NCI-H2029 (cell line): Measurements from ENCODE around the gene POTEB2.
"Not testable (repeated sequence)": the region's sequence is repeated elsewhere in the genome, so short reads cannot be mapped to it uniquely, and the experiment has no call there.

Source experiments
- DNase-seq: peaks from one replicate; lab custom pipeline; 2025; lab: John Stamatoyannopoulos, UW

POTEB2 gene

DNA sequence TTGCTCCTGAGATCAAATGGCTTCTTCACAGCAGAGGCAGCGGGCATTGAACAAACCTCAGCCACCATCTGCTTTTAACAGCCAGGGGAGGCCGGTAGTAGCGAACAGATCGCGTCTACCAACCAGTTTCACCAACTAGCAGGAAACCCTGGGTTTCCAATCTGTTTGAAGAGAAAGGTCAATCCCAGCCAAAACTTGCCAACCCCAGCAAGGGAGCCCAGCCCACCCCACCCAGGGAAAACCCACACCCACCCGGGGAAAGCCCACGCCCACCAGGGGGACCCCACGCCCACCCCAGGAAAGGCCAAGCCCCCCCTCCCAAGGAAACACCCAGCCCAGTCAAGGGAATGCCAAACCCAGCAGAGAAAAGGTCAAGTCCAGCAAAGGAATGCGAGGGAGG, at the start of gene POTEB2:
Gene POTEB2 (minus strand): TSS at position 101 of the 400 bp plus-strand sequence. CDS start 33 bp downstream, at position 68.
- not testable (repeated sequence) for DNase-seq

DNA sequence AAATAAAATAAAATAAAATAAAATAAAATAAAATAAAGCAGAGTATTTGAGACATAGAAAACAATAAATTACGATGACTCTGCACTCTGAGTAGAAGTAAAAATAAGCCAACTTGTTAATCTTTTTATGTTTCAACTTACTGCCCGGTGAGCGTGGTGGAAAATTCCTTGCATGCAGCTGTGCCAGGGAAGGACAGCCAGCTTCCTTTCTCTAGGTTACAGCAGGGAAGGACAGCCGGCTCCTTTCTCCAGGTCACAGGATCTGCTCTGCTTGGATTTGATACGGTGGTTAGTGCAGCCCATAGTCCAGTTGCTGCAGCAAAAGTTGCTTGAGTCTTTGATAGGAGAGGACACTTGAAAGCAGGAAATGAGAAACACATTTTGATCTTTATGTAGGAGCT, 13.8 kb upstream of the POTEB2 start:
- DNase-seq, result not testable (repeated sequence)

DNA sequence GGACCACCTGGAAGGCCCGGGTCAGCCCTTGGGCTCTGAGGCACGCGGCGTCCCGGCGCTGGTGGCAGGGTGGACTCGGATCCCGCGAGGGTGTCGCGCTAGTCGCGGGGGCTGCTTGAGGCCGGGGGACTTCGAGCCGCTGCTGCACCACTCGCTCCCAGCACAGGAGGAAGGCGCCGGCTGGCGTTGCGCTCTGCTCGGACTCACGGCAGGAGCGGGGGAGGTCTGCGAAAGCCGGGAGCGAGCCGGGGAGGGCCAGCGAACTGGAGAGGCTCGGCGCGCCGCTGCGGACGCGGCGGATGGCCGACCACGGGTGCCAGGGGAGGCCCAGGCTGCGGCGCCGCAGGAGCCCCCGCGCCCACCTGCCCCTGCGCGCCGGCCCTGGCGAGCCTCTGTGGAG, 12.3 kb upstream of the POTEB2 start:
- not testable (repeated sequence) for DNase-seq

DNA sequence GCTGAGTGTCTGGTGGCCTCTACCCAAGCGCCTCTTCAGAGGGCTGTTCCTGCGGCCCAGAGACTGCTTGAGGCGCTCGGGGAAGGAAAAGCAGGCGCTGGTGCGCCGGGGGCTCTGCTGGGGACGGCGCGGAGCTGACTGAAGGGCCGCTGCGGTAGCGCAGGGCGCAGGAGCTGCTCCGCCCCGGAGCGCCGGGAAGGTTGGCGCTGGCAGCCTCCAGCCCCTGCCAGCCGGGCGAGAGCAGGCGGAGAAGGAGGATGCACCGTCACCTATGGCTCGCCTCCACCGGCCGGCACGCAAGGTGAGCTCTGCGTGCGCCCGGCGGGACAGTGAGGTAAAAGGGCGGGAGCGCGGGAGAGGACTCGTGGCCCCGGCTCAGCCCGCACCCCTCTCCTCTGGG, 11.7 kb upstream of the POTEB2 start:
- not testable (repeated sequence) for DNase-seq
